Endothelial cell (in vitro differentiated cells): Measurements from ENCODE around the gene GLIPR1. TPM values are rescaled to one million over a fixed set of nuclear protein-coding genes. Genes with fewer than 3 reads are reported as not detected.
"Not testable (repeated sequence)": the region's sequence is repeated elsewhere in the genome, so short reads cannot be mapped to it uniquely, and the experiment has no call there.

Experiments
- DNase-seq: peaks from one replicate; pipeline ENCODE4 v3.0.0; 2021; ENCODE audit warnings: low spot score
- H3K27ac Mint-ChIP-seq: one replicate; pipeline ENCODE4 v1.8.0; 2021; ENCODE audit warnings: mixed read lengths, inconsistent platforms; ENCODE audit not compliant: unreplicated experiment
- H3K27me3 Mint-ChIP-seq: one replicate; pipeline ENCODE4 v1.8.0; 2021; ENCODE audit warnings: mild to moderate bottlenecking, moderate library complexity, mixed read lengths, inconsistent platforms; ENCODE audit not compliant: unreplicated experiment
- H3K36me3 Mint-ChIP-seq: one replicate; pipeline ENCODE4 v1.8.0; 2021; ENCODE audit warnings: mild to moderate bottlenecking, low read depth, mixed read lengths, inconsistent platforms; ENCODE audit not compliant: unreplicated experiment
- H3K4me1 Mint-ChIP-seq: one replicate; pipeline ENCODE4 v1.8.0; 2021; ENCODE audit warnings: mild to moderate bottlenecking, mixed read lengths, inconsistent platforms; ENCODE audit not compliant: unreplicated experiment
- H3K4me3 Mint-ChIP-seq: one replicate; pipeline ENCODE4 v1.8.0; 2021; ENCODE audit warnings: mild to moderate bottlenecking, mixed read lengths, inconsistent platforms; ENCODE audit not compliant: unreplicated experiment
- H3K9me3 Mint-ChIP-seq: one replicate; pipeline ENCODE4 v1.8.0; 2021; ENCODE audit warnings: mixed read lengths, inconsistent platforms; ENCODE audit not compliant: unreplicated experiment
- total RNA-seq: library from RNA; stranded (reverse); fragmentation: NEBNext Ultra II Directional; extraction: Animal tissue kit (Norgen Biotek cat#: 25700); gene quantifications from one replicate; pipeline ENCODE4 v1.2.1, GENCODE V29; 2021; ENCODE audit not compliant: unreplicated experiment
- TF ChIP-seq, protein P1 (sequence below): fragments of 200-600 bp; sonication (generic); IDR thresholded peaks from one replicate; pipeline ENCODE4 v1.5.0; 2021; ENCODE audit warnings: antibody characterized with exemption; ENCODE audit not compliant: unreplicated experiment

Gene GLIPR1
- total RNA-seq, 1 donor from 2014 or later = 0.38 TPM

DNA sequence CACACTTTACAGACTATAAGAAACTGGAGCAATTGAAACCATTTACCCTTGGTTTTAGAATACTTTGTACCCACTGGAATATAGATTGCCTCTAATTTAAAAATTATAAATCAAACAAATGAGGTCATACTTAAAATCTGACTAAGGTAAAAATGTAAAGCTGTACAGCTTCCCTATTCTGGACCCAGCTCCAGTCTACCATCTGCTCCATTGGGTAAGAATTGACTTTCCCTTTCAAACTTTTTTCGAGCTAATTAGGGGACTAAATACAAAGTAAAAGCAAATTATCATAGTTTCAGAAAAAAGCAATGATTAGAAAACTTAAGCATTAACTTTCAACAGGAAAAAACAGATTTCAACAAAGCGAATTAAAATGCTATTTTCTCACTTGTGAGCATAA lies 26.5 kb downstream of the GLIPR1 start:
- TF ChIP-seq, protein P1, sequence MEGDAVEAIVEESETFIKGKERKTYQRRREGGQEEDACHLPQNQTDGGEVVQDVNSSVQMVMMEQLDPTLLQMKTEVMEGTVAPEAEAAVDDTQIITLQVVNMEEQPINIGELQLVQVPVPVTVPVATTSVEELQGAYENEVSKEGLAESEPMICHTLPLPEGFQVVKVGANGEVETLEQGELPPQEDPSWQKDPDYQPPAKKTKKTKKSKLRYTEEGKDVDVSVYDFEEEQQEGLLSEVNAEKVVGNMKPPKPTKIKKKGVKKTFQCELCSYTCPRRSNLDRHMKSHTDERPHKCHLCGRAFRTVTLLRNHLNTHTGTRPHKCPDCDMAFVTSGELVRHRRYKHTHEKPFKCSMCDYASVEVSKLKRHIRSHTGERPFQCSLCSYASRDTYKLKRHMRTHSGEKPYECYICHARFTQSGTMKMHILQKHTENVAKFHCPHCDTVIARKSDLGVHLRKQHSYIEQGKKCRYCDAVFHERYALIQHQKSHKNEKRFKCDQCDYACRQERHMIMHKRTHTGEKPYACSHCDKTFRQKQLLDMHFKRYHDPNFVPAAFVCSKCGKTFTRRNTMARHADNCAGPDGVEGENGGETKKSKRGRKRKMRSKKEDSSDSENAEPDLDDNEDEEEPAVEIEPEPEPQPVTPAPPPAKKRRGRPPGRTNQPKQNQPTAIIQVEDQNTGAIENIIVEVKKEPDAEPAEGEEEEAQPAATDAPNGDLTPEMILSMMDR = no peak
- Mint-ChIP-seq H3K36me3 (no peaks in the 10 kb centered on the region), H3K4me1 (peaks cover 18% of the 10 kb centered on the region), H3K9me3 (no peaks in the 10 kb centered on the region), H3K27me3 (peaks cover 8% of the 10 kb centered on the region), H3K27ac (no peak overlapping the region), H3K4me3 (no peak overlapping the region)
- DNase-seq = no peak

DNA sequence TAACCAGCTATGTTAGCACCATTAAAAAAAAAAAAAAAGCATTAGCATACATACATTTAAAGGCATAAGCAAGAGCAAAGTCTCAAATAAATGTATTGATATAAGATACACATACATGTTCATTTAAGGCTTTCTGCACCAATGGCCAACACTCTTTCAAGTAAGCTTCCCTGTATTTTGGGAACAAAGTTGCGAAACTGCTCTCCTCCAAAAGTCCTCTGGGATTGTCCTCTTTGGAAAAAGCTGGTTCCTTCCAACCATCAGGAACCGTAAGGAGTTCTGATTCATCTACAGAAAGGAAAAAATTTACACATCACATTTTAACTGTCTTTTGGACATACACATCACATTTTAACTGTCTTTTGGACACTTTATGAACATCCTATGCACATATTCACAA lies 27.6 kb downstream of the GLIPR1 start:
- H3K9me3 Mint-ChIP-seq = no peaks in the 10 kb centered on the region
- no peak for DNase-seq
- no peak overlapping the region for H3K27ac Mint-ChIP-seq
- H3K36me3 Mint-ChIP-seq = no peaks in the 10 kb centered on the region
- H3K4me3 Mint-ChIP-seq = no peak overlapping the region
- peaks cover 18% of the 10 kb centered on the region for H3K4me1 Mint-ChIP-seq
- TF ChIP-seq, protein P1 = no peak
- H3K27me3 Mint-ChIP-seq = peaks cover 8% of the 10 kb centered on the region

DNA sequence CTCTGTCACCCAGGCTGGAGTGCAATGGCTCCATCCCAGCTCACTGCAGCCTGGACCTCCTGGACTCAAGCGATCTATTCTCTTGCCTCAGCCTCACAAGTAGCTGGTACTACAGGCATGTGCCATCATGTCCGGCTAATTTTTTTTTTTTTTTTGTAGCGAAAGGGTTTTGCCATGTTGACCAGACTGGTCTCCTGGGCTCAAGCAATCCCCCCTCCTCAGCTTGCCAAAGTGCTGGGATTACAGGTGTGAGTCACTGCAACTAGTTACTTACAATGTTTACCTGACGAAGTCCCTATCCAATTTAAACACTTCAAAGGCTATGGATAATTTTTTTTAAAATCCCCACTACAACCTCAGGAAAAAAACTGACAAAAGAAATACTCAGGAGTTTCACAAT lies 29.1 kb downstream of the GLIPR1 start:
- peak overlapping the region; percentile 100 for H3K4me3 Mint-ChIP-seq
- peaks cover 8% of the 10 kb centered on the region for H3K27me3 Mint-ChIP-seq
- no peaks in the 10 kb centered on the region for H3K9me3 Mint-ChIP-seq
- DNase-seq = no peak
- no peaks in the 10 kb centered on the region for H3K36me3 Mint-ChIP-seq
- TF ChIP-seq, protein P1 = no peak
- peak overlapping the region; percentile 99 for H3K27ac Mint-ChIP-seq
- peaks cover 18% of the 10 kb centered on the region for H3K4me1 Mint-ChIP-seq

DNA sequence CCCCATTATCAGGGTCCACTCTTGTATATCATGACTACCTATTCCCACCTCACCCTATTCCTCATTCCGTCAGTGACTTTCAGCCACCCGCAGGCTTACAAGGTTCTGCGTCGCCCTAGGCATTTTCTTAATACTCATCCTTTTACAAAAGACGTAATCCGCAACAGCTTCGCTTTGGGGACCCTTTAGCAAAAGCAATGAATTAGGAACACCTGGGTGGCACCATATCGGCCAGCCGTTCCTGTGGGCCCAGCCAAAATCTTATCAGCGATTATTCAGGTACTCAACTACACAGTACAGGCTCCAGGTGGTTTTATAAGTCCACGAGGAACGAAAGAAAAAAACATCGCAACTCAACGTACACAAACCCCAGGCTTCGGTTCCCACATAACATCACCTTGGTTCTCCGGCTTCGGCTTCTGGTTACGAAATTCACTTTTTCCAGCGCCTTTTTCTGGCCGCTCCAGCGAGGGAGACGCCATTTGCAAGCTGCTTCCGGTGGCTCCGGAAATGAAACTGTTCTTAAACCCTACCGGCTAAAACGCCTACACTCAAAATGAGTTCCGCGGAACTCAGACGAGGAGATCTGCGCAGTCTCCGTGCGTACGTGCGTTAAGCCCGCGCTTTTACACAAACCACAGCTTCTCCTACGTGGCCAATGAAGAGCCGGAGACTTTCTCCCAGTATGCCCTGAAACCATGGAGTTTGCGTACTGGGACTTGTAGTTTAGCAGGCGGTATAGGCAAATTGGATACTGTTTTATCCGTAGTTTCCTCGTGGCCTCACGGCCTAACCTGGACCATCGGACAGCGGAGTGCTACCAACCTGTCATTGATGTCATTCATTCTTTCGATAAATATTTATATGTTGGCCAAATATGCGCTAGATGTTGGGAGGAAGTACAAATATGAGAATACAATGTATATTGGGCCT lies 30.8 kb downstream of the GLIPR1 start, which contains the start of gene KRR1:
KRR1 (minus strand) TSS at position 494 of the 933 bp plus-strand sequence; CDS start at position 482, 12 bp downstream.
- peaks cover 18% of the 10 kb centered on the region for H3K4me1 Mint-ChIP-seq
- peaks cover 8% of the 10 kb centered on the region for H3K27me3 Mint-ChIP-seq
- no peaks in the 10 kb centered on the region for H3K36me3 Mint-ChIP-seq
- TF ChIP-seq, protein P1 = peak; percentile 16
- H3K27ac Mint-ChIP-seq = peak within 1 kb of the TSS; percentile 99
- H3K9me3 Mint-ChIP-seq = no peaks in the 10 kb centered on the region
- peak within 1 kb of the TSS; percentile 100 for H3K4me3 Mint-ChIP-seq
- DNase-seq = peak; percentile 82

DNA sequence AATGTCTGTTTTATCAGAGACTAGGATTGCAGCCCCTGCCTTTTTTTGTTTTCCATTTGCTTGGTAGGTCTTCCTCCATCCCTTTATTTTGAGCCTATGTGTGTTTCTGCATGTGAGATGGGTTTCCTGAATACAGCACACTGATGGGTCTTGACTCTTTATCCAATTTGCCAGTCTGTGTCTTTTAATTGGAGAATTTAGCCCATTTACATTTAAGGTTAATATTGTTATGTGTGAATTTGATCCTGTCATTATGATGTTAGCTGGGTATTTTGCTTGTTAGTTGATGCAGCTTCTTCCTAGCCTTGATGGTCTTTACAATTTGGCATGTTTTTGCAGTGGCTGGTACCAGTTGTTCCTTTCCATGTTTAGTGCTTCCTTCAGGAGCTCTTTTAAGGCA lies 40.7 kb downstream of the GLIPR1 start:
- not testable (repeated sequence) for DNase-seq, H3K27me3 Mint-ChIP-seq, H3K27ac Mint-ChIP-seq, H3K36me3 Mint-ChIP-seq, H3K9me3 Mint-ChIP-seq, H3K4me1 Mint-ChIP-seq, H3K4me3 Mint-ChIP-seq

DNA sequence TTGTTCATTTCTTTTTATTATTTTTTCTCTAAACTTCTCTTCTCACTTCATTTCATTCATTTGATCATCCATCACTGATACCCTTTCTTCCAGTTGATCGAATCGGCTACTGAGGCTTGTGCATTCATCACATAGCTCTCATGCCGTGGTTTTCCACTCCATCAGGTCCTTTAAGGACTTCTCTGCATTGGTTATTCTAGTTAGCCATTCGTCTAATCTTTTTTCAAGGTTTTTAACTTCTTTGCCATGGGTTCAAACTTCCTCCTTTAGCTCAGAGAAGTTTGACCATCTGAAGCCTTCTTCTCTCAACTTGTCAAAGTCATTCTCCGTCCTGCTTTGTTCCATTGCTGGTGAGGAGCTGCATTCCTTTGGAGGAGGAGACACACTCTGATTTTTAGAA lies 41.6 kb downstream of the GLIPR1 start:
- not testable (repeated sequence) for H3K36me3 Mint-ChIP-seq, H3K27ac Mint-ChIP-seq, H3K27me3 Mint-ChIP-seq, H3K4me1 Mint-ChIP-seq, H3K9me3 Mint-ChIP-seq, H3K4me3 Mint-ChIP-seq, DNase-seq
